Type B pancreatic cell (in vitro differentiated cells): ENCODE results near the gene NCF2. TPM values are rescaled to one million over a fixed set of nuclear protein-coding genes. Genes with fewer than 3 reads are reported as not detected.

Source experiments
- DNase-seq: peaks from one replicate; pipeline ENCODE4 v3.0.0; 2021; ENCODE audit warnings: mixed read lengths; ENCODE audit not compliant: unreplicated experiment; ENCODE audit errors: extremely low spot score
- H3K27ac Mint-ChIP-seq: 2 replicates; pipeline ENCODE4 v1.8.0; 2021; ENCODE audit warnings: mild to moderate bottlenecking, mixed read lengths
- H3K27me3 Mint-ChIP-seq: 2 replicates; pipeline ENCODE4 v1.8.0; 2021; ENCODE audit warnings: mixed read lengths
- H3K36me3 Mint-ChIP-seq: 2 replicates; pipeline ENCODE4 v1.8.0; 2021; ENCODE audit warnings: mixed read lengths
- H3K4me1 Mint-ChIP-seq: one replicate; pipeline ENCODE4 v1.8.0; 2021; ENCODE audit warnings: mixed read lengths; ENCODE audit not compliant: unreplicated experiment
- H3K4me3 Mint-ChIP-seq: 2 replicates; pipeline ENCODE4 v1.8.0; 2021; ENCODE audit warnings: mild to moderate bottlenecking, mixed read lengths
- H3K9me3 Mint-ChIP-seq: 2 replicates; pipeline ENCODE4 v1.8.0; 2021; ENCODE audit warnings: mixed read lengths
- total RNA-seq: library from RNA; stranded (reverse); gene quantifications from 2 replicates; pipeline ENCODE4 v1.2.1, GENCODE V29; 2021; ENCODE audit warnings: low replicate concordance
- TF ChIP-seq, protein P1 (sequence below): fragments of 200-600 bp; sonication (generic); conservative IDR thresholded peaks from 2 replicates; pipeline ENCODE4 v1.5.0; 2021; ENCODE audit warnings: antibody characterized with exemption, mild to moderate bottlenecking

The NCF2 gene
- total RNA-seq, 1 donor from 2014 or later, result 0.68 TPM

DNA sequence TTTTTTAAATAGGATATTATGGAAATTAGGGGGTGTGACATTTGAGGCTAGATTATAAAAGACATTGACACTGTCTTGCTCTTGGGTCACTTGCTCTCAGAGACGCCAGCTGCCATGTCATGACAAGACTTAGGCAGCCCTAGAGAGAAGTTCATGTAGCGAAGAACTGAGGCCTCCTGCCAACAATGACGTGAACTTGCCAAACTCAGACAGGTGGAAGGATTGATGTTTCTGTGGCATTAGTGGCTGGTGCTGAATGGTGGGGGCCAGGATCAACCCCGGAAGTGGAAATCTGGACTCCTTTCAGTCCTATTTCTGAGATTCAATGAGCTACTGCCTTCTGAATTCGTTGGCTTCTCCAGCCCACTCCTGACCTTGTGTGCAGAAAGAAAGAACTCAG, 14.7 kb downstream of the NCF2 start:
- no peak overlapping the region for H3K4me3 Mint-ChIP-seq
- H3K4me1 Mint-ChIP-seq, result no peaks in the 10 kb centered on the region
- DNase-seq, result no peak
- TF ChIP-seq, protein P1, sequence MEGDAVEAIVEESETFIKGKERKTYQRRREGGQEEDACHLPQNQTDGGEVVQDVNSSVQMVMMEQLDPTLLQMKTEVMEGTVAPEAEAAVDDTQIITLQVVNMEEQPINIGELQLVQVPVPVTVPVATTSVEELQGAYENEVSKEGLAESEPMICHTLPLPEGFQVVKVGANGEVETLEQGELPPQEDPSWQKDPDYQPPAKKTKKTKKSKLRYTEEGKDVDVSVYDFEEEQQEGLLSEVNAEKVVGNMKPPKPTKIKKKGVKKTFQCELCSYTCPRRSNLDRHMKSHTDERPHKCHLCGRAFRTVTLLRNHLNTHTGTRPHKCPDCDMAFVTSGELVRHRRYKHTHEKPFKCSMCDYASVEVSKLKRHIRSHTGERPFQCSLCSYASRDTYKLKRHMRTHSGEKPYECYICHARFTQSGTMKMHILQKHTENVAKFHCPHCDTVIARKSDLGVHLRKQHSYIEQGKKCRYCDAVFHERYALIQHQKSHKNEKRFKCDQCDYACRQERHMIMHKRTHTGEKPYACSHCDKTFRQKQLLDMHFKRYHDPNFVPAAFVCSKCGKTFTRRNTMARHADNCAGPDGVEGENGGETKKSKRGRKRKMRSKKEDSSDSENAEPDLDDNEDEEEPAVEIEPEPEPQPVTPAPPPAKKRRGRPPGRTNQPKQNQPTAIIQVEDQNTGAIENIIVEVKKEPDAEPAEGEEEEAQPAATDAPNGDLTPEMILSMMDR, result no peak
- H3K27ac Mint-ChIP-seq, result no peak overlapping the region
- H3K27me3 Mint-ChIP-seq, result peaks cover 8% of the 10 kb centered on the region
- H3K36me3 Mint-ChIP-seq, result no peaks in the 10 kb centered on the region
- no peaks in the 10 kb centered on the region for H3K9me3 Mint-ChIP-seq

DNA sequence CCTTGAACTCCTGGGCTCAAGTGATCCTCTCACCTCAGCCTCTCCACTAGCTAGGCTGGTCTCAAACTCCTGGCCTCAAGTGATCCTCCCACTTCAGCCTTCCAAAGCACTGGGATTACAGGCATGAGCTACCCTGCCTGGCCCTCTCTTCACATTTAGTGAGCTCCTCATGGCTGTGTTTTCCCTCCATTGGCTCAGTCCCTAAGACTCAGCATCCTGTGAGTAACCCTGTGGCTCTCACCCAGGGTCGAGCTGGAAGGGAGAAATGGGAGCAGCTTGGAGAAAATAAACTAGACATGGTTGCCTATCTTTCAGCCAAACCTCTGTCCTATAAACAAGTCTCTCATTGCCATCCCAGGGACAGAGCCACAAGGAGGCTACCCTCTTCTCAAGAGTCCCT, 17.5 kb downstream of the NCF2 start:
- TF ChIP-seq, protein P1, result no peak
- Mint-ChIP-seq H3K27ac (no peak overlapping the region), H3K4me3 (no peak overlapping the region), H3K36me3 (no peaks in the 10 kb centered on the region), H3K27me3 (peaks cover 14% of the 10 kb centered on the region), H3K4me1 (peaks cover 7% of the 10 kb centered on the region), H3K9me3 (no peaks in the 10 kb centered on the region)
- no peak for DNase-seq

- H3K27ac Mint-ChIP-seq, result no peak overlapping the region
- H3K4me1 Mint-ChIP-seq, result peaks cover 7% of the 10 kb centered on the region
- H3K27me3 Mint-ChIP-seq, result peaks cover 18% of the 10 kb centered on the region
- TF ChIP-seq, protein P1, result no peak
- no peaks in the 10 kb centered on the region for H3K36me3 Mint-ChIP-seq
- no peak overlapping the region for H3K4me3 Mint-ChIP-seq
- DNase-seq, result no peak
- no peaks in the 10 kb centered on the region for H3K9me3 Mint-ChIP-seq
Observed at GRCh38 chr1:183571678-183572268, 18.5 kb downstream of the NCF2 start.

GRCh38 chr1:183570451-183570850, 19.8 kb downstream of the NCF2 start:
- H3K4me1 Mint-ChIP-seq, result peaks cover 7% of the 10 kb centered on the region
- H3K27ac Mint-ChIP-seq, result no peak overlapping the region
- TF ChIP-seq, protein P1, result no peak
- H3K27me3 Mint-ChIP-seq, result peaks cover 14% of the 10 kb centered on the region
- no peak for DNase-seq
- H3K9me3 Mint-ChIP-seq, result no peaks in the 10 kb centered on the region
- H3K36me3 Mint-ChIP-seq, result no peaks in the 10 kb centered on the region
- H3K4me3 Mint-ChIP-seq, result no peak overlapping the region

- H3K27ac Mint-ChIP-seq, result no peak overlapping the region
Observed at GRCh38 chr1:183569801-183570200, 20.5 kb downstream of the NCF2 start.

More at GRCh38 chr1:183569801-183570200, 20.5 kb downstream of the NCF2 start:
- peaks cover 7% of the 10 kb centered on the region for H3K4me1 Mint-ChIP-seq
- H3K36me3 Mint-ChIP-seq, result no peaks in the 10 kb centered on the region
- DNase-seq, result no peak
- H3K4me3 Mint-ChIP-seq, result no peak overlapping the region
- TF ChIP-seq, protein P1, result no peak
- H3K27me3 Mint-ChIP-seq, result peaks cover 14% of the 10 kb centered on the region
- no peaks in the 10 kb centered on the region for H3K9me3 Mint-ChIP-seq
